Measurements from ENCODE around the gene RBM43.
"Not testable (repeated sequence)": the region's sequence is repeated elsewhere in the genome, so short reads cannot be mapped to it uniquely, and the experiment has no call there.

RBM43 gene

GRCh38 chr2:151261231-151261976 lies at the start of gene RBM43:
TSS of gene RBM43 (minus strand) at chr2:151261863. CDS start at chr2:151261727, 136 bp downstream.
- peak; percentile 94 for DNase-seq (ENCODE audit: low read depth)

GRCh38 chr2:151310313-151310712 lies 48.6 kb upstream of the RBM43 start:
- DNase-seq (ENCODE audit: low read depth) = not testable (repeated sequence)

GRCh38 chr2:151306621-151307020 lies 45.0 kb upstream of the RBM43 start:
- DNase-seq (ENCODE audit: low read depth) = peak; percentile 90

- no peak for DNase-seq (ENCODE audit: low read depth)
These were observed 43.5 kb upstream of the RBM43 start for GRCh38 chr2:151305129-151305691.

- peak; percentile 69 for DNase-seq (ENCODE audit: low read depth)
These were observed 41.2 kb upstream of the RBM43 start for GRCh38 chr2:151302879-151303278.

GRCh38 chr2:151302404-151302803 lies 40.7 kb upstream of the RBM43 start:
- DNase-seq (ENCODE audit: low read depth) = no peak

GRCh38 chr2:151299920-151300539 lies 38.4 kb upstream of the RBM43 start:
- DNase-seq (ENCODE audit: low read depth) = no peak

GRCh38 chr2:151297882-151298281 lies 36.2 kb upstream of the RBM43 start:
- no peak for DNase-seq (ENCODE audit: low read depth)

- DNase-seq (ENCODE audit: low read depth) = not testable (repeated sequence)
These were observed 34.3 kb upstream of the RBM43 start for GRCh38 chr2:151295926-151296325.

GRCh38 chr2:151292546-151292945 lies 30.9 kb upstream of the RBM43 start:
- no peak for DNase-seq (ENCODE audit: low read depth)

- DNase-seq (ENCODE audit: low read depth) = no peak
These were observed 30.5 kb upstream of the RBM43 start for GRCh38 chr2:151292141-151292540.

- no peak for DNase-seq (ENCODE audit: low read depth)
These were observed 29.6 kb upstream of the RBM43 start for GRCh38 chr2:151291224-151291623.

- DNase-seq (ENCODE audit: low read depth) = peak; percentile 64
These were observed 28.6 kb upstream of the RBM43 start for GRCh38 chr2:151289972-151290866.

- no peak for DNase-seq (ENCODE audit: low read depth)
These were observed 26.0 kb upstream of the RBM43 start for GRCh38 chr2:151287513-151288250.

- DNase-seq (ENCODE audit: low read depth) = no peak
These were observed 20.7 kb upstream of the RBM43 start for GRCh38 chr2:151282401-151282800.

- DNase-seq (ENCODE audit: low read depth) = peak; percentile 90
These were observed 18.6 kb upstream of the RBM43 start for GRCh38 chr2:151280271-151280670.

GRCh38 chr2:151278487-151278886 lies 16.8 kb upstream of the RBM43 start:
- no peak for DNase-seq (ENCODE audit: low read depth)

GRCh38 chr2:151277067-151277466 lies 15.4 kb upstream of the RBM43 start:
- no peak for DNase-seq (ENCODE audit: low read depth)

GRCh38 chr2:151275291-151275690 lies 13.6 kb upstream of the RBM43 start:
- no peak for DNase-seq (ENCODE audit: low read depth)

- DNase-seq (ENCODE audit: low read depth) = no peak
These were observed 10.2 kb upstream of the RBM43 start for GRCh38 chr2:151271824-151272223.

- DNase-seq (ENCODE audit: low read depth) = peak; percentile 22
These were observed 8.3 kb upstream of the RBM43 start for GRCh38 chr2:151269798-151270568.
